Neural crest cell (in vitro differentiated cells): ENCODE data around the gene CNOT4. TPM values are rescaled to one million over a fixed set of nuclear protein-coding genes. Genes with fewer than 3 reads are reported as not detected.

Experiments used
- DNase-seq: peaks from one replicate; pipeline ENCODE4 v3.0.0; 2021; ENCODE audit warnings: low read depth, mixed read lengths, low spot score
- H3K27ac Mint-ChIP-seq: one replicate; pipeline ENCODE4 v1.8.0; 2021; ENCODE audit warnings: mild to moderate bottlenecking, mixed read lengths; ENCODE audit not compliant: unreplicated experiment
- H3K27me3 Mint-ChIP-seq: 2 replicates; pipeline ENCODE4 v1.8.0; 2021; ENCODE audit warnings: low read depth, mild to moderate bottlenecking, mixed read lengths
- H3K36me3 Mint-ChIP-seq: 2 replicates; pipeline ENCODE4 v1.8.0; 2021; ENCODE audit warnings: low read depth, mild to moderate bottlenecking, mixed read lengths
- H3K4me1 Mint-ChIP-seq: 2 replicates; pipeline ENCODE4 v1.8.0; 2021; ENCODE audit warnings: mixed read lengths
- H3K4me3 Mint-ChIP-seq: one replicate; pipeline ENCODE4 v1.8.0; 2021; ENCODE audit warnings: mild to moderate bottlenecking, mixed read lengths
- H3K9me3 Mint-ChIP-seq: 2 replicates; pipeline ENCODE4 v1.8.0; 2021; ENCODE audit warnings: mixed read lengths
- CTCF ChIP-seq: fragments of 200-600 bp; sonication (generic); conservative IDR thresholded peaks from 2 replicates; pipeline ENCODE4 v1.5.0; 2021; ENCODE audit warnings: antibody characterized with exemption, mild to moderate bottlenecking
- total RNA-seq: library from RNA; stranded (reverse); gene quantifications from 2 replicates; pipeline ENCODE4 v1.2.1, GENCODE V29; 2021

Gene CNOT4
- total RNA-seq, 1 donor from 2014 or later = 31.1 TPM

- no peak for DNase-seq
- no peak for TF ChIP-seq CTCF
- Mint-ChIP-seq H3K9me3 (no peaks in the 10 kb centered on the region), H3K4me3 (no peak overlapping the region), H3K36me3 (no peaks in the 10 kb centered on the region), H3K27me3 (no peaks in the 10 kb centered on the region), H3K27ac (no peak overlapping the region), H3K4me1 (no peaks in the 10 kb centered on the region)
These were observed 129.6 kb downstream of the CNOT4 start for GRCh38 chr7:135380351-135380750.

GRCh38 chr7:135377171-135377570, 132.7 kb downstream of the CNOT4 start:
- no peaks in the 10 kb centered on the region for H3K27me3 Mint-ChIP-seq
- H3K9me3 Mint-ChIP-seq = no peaks in the 10 kb centered on the region
- no peak for DNase-seq
- H3K4me3 Mint-ChIP-seq = no peak overlapping the region
- no peak for TF ChIP-seq CTCF
- peaks cover under 1% of the 10 kb centered on the region for H3K4me1 Mint-ChIP-seq
- H3K36me3 Mint-ChIP-seq = no peaks in the 10 kb centered on the region
- no peak overlapping the region for H3K27ac Mint-ChIP-seq

GRCh38 chr7:135375908-135376699, 133.8 kb downstream of the CNOT4 start:
- TF ChIP-seq CTCF = no peak
- no peak overlapping the region for H3K27ac Mint-ChIP-seq
- no peaks in the 10 kb centered on the region for H3K27me3 Mint-ChIP-seq
- H3K36me3 Mint-ChIP-seq = no peaks in the 10 kb centered on the region
- H3K4me1 Mint-ChIP-seq = peaks cover 7% of the 10 kb centered on the region
- DNase-seq = no peak
- H3K9me3 Mint-ChIP-seq = no peaks in the 10 kb centered on the region
- no peak overlapping the region for H3K4me3 Mint-ChIP-seq

DNA sequence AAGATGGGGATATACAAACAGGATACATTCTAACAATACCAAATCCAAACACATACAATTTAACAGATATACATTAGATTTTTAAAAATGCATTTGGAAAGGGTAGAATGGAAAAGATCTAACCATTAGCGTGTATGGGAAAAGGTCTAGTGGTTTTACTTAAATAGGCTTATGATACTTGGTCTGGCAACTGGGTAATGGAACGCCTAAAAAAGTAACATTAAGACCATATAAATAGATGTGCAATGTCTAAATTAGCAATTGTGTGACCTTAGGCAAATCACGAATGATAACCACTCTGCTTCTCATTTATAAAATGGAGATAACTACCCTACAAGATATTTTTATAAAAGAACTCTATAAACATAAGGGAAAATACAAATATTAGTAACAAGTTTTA, 135.2 kb downstream of the CNOT4 start:
- DNase-seq = no peak
- TF ChIP-seq CTCF = no peak
- no peaks in the 10 kb centered on the region for H3K27me3 Mint-ChIP-seq

GRCh38 chr7:135372222-135372621, 137.7 kb downstream of the CNOT4 start:
- TF ChIP-seq CTCF = no peak
- H3K9me3 Mint-ChIP-seq = no peaks in the 10 kb centered on the region
- no peaks in the 10 kb centered on the region for H3K36me3 Mint-ChIP-seq
- H3K27me3 Mint-ChIP-seq = no peaks in the 10 kb centered on the region
- H3K4me1 Mint-ChIP-seq = peaks cover 7% of the 10 kb centered on the region
- no peak overlapping the region for H3K27ac Mint-ChIP-seq
- DNase-seq = no peak
- no peak overlapping the region for H3K4me3 Mint-ChIP-seq

More for the DNA sequence above, 135.2 kb downstream of the CNOT4 start:
- Mint-ChIP-seq H3K36me3 (no peaks in the 10 kb centered on the region), H3K4me1 (peaks cover 7% of the 10 kb centered on the region), H3K9me3 (no peaks in the 10 kb centered on the region), H3K27ac (no peak overlapping the region), H3K4me3 (no peak overlapping the region)
